ENCODE data around the gene SH3RF3.

Gene SH3RF3

GRCh38 chr2:109293663-109294062, 164.7 kb downstream of the SH3RF3 start:
- TF ChIP-seq CTCF (conservative IDR thresholded peaks at IDR 0.05) = no peak
- no peak overlapping the region for H3K27ac ChIP-seq

- no peak for TF ChIP-seq CTCF (conservative IDR thresholded peaks at IDR 0.05)
- H3K27ac ChIP-seq = no peak overlapping the region
Measured at GRCh38 chr2:109294523-109294922, 165.5 kb downstream of the SH3RF3 start.

- no peak overlapping the region for H3K27ac ChIP-seq
- no peak for TF ChIP-seq CTCF (conservative IDR thresholded peaks at IDR 0.05)
Measured at GRCh38 chr2:109295070-109295780, 166.2 kb downstream of the SH3RF3 start.

GRCh38 chr2:109295781-109296117, 166.7 kb downstream of the SH3RF3 start:
- TF ChIP-seq CTCF (conservative IDR thresholded peaks at IDR 0.05) = no peak
- no peak overlapping the region for H3K27ac ChIP-seq

- no peak overlapping the region for H3K27ac ChIP-seq
- TF ChIP-seq CTCF (conservative IDR thresholded peaks at IDR 0.05) = no peak
Measured at GRCh38 chr2:109297566-109298490, 168.8 kb downstream of the SH3RF3 start.

GRCh38 chr2:109298851-109299250, 169.8 kb downstream of the SH3RF3 start:
- H3K27ac ChIP-seq = no peak overlapping the region
- TF ChIP-seq CTCF (conservative IDR thresholded peaks at IDR 0.05) = no peak

GRCh38 chr2:109299536-109299935, 170.5 kb downstream of the SH3RF3 start:
- no peak for TF ChIP-seq CTCF (conservative IDR thresholded peaks at IDR 0.05)
- H3K27ac ChIP-seq = no peak overlapping the region
